A549 (cell line): ENCODE measurements around the gene MCOLN3. TPM values are rescaled to one million over a fixed set of nuclear protein-coding genes. Genes with fewer than 3 reads are reported as not detected.

Source experiments
- ATAC-seq, 2 experiments: fragments of 200-7000 bp in 1 of 2; fragments of >200 bp in 1 of 2; cut with Nextera tagmentation in 1 of 2; cut with Tn5 transposase in 1 of 2; 3 replicates each; pipeline versions ENCODE4 v1.8.0 to v1.9.1; 2018 to 2020; ENCODE audit warnings: mild to moderate bottlenecking in 1 of 2, moderate library complexity in 1 of 2
- CTCF ChIA-PET: fragments of 300-600 bp; sonication (Branson Sonifier 250); formaldehyde crosslinking; extraction: SDS; loops from one replicate; lab custom pipeline; 2021; ENCODE audit warnings: antibody characterized with exemption, inconsistent platforms; lab: Yijun Ruan, JAX
- POLR2A ChIA-PET: fragments of 350-600 bp; formaldehyde crosslinking; extraction: SDS; loops from one replicate; lab custom pipeline; 2021; ENCODE audit warnings: antibody characterized with exemption, inconsistent platforms; lab: Yijun Ruan, JAX
- DNase-seq, 2 experiments: peaks; one replicate each; pipeline versions ENCODE4 v3.0.0 to v3.0.0-alpha.2; 2011 to 2016; ENCODE audit warnings: low read depth in 1 of 2, low spot score in 1 of 2
- FAIRE-seq: peaks from 2 replicates; lab custom pipeline; 2011; peaks lifted over from hg19 to GRCh38; lab: Jason Lieb, UNC
- H3K27ac ChIP-seq, 2 experiments: fragments of >200 bp; sonication (Bioruptor Twin); formaldehyde crosslinking; 3 replicates each; pipeline ENCODE4 v1.5.1; 2016 to 2017
- H3K4me1 ChIP-seq: fragments of >200 bp; sonication (Bioruptor Twin); formaldehyde crosslinking; 3 replicates; pipeline ENCODE4 v1.6.1; 2016
- H3K4me2 ChIP-seq: fragments of >200 bp; sonication (Bioruptor Twin); formaldehyde crosslinking; 3 replicates; pipeline ENCODE4 v1.6.1; 2016
- H3K4me3 ChIP-seq: fragments of >200 bp; sonication (Bioruptor Twin); formaldehyde crosslinking; 3 replicates; pipeline ENCODE4 v1.5.1; 2016
- H3K9me3 ChIP-seq: fragments of >200 bp; sonication (Bioruptor Twin); formaldehyde crosslinking; 3 replicates; pipeline ENCODE4 v1.6.1; 2016
- CTCF ChIP-seq: fragments of >200 bp; sonication (Bioruptor Twin); formaldehyde crosslinking; IDR thresholded peaks from 3 replicates; pipeline ENCODE4 v1.5.1; 2016
- EP300 ChIP-seq, 2 experiments: fragments of >200 bp; sonication (Bioruptor Twin); formaldehyde crosslinking; IDR thresholded peaks; 2 replicates in 1 of 2; 3 replicates in 1 of 2; pipeline ENCODE4 v1.6.1; 2016 to 2017
- FOSL2 ChIP-seq, 2 experiments: fragments of 450-650 bp in 1 of 2; fragments of >200 bp in 1 of 2; sonication (Bioruptor Twin) in 1 of 2; formaldehyde crosslinking; IDR thresholded peaks; 2 replicates each; pipeline versions ENCODE4 v1.5.0 to v1.6.1; 2016 to 2020; ENCODE audit warnings: mild to moderate bottlenecking in 1 of 2, moderate library complexity in 1 of 2
- HOXB5 ChIP-seq: fragments of 250-450 bp; sonication (Bioruptor Pico); IDR thresholded peaks from 2 replicates; pipeline ENCODE4 v1.5.0; 2020; ENCODE audit warnings: mild to moderate bottlenecking, moderate library complexity
- JUN ChIP-seq, 2 experiments: fragments of >200 bp; sonication (Bioruptor Twin); formaldehyde crosslinking; IDR thresholded peaks; 2 replicates in 1 of 2; 3 replicates in 1 of 2; pipeline ENCODE4 v1.6.1; 2016 to 2017
- JUNB ChIP-seq: fragments of >200 bp; sonication (Bioruptor Twin); formaldehyde crosslinking; IDR thresholded peaks from 2 replicates; pipeline ENCODE4 v1.6.1; 2016
- KDM1A ChIP-seq: fragments of 200-600 bp; sonication (generic); IDR thresholded peaks from 2 replicates; pipeline ENCODE4 v1.6.1; 2016; ENCODE audit warnings: low read depth, mild to moderate bottlenecking
- KDM5A ChIP-seq: fragments of 200-600 bp; sonication (generic); IDR thresholded peaks from 2 replicates; pipeline ENCODE4 v1.6.1; 2016; ENCODE audit warnings: antibody characterized with exemption, mild to moderate bottlenecking
- MAX ChIP-seq: IDR thresholded peaks from 2 replicates; pipeline ENCODE4 v1.6.1; 2012
- MYC ChIP-seq: IDR thresholded peaks from 2 replicates; pipeline ENCODE4 v1.6.1; 2012; ENCODE audit warnings: mild to moderate bottlenecking, inconsistent platforms, low read length, improper control_type of control experiment, borderline replicate concordance
- NFE2L2 ChIP-seq: fragments of 150-350 bp; conservative IDR thresholded peaks from 2 replicates; pipeline ENCODE4 v1.6.1; 2014; ENCODE audit warnings: low read length
- NPAS2 ChIP-seq: fragments of 250-450 bp; sonication (Bioruptor Pico); IDR thresholded peaks from 2 replicates; pipeline ENCODE4 v1.8.0; 2022; ENCODE audit warnings: mild to moderate bottlenecking, moderate library complexity, borderline replicate concordance
- NR3C1 ChIP-seq: fragments of >200 bp; sonication (Bioruptor Twin); formaldehyde crosslinking; IDR thresholded peaks from 3 replicates; pipeline ENCODE4 v1.6.1; 2017
- POLR2A ChIP-seq: IDR thresholded peaks from 2 replicates; pipeline ENCODE4 v1.6.1; 2012; ENCODE audit warnings: mild to moderate bottlenecking, low read length
- RAD21 ChIP-seq, 2 experiments: fragments of >200 bp in 1 of 2; sonication (Bioruptor Twin) in 1 of 2; formaldehyde crosslinking in 1 of 2; IDR thresholded peaks in 1 of 2; conservative IDR thresholded peaks in 1 of 2; 2 replicates in 1 of 2; 3 replicates in 1 of 2; pipeline ENCODE4 v1.6.1; 2012 to 2018; ENCODE audit warnings: inconsistent platforms in 1 of 2
- RCOR1 ChIP-seq: fragments of 150-350 bp; IDR thresholded peaks from 2 replicates; pipeline ENCODE4 v1.6.1; 2014; ENCODE audit warnings: antibody characterized with exemption, low read length, low read depth
- RNF2 ChIP-seq: fragments of 200-600 bp; sonication (generic); IDR thresholded peaks from 2 replicates; pipeline ENCODE4 v1.6.1; 2016; ENCODE audit warnings: low read depth, mild to moderate bottlenecking, antibody characterized with exemption, moderate library complexity, borderline replicate concordance
- ZFP36 ChIP-seq: fragments of 450-650 bp; IDR thresholded peaks from 2 replicates; pipeline ENCODE4 v1.6.1; 2014; ENCODE audit warnings: borderline replicate concordance; ENCODE audit not compliant: partially characterized antibody
- ZSCAN20 ChIP-seq: fragments of 250-450 bp; sonication (Bioruptor Pico); IDR thresholded peaks from 2 replicates; pipeline ENCODE4 v1.8.0; 2022; ENCODE audit warnings: mild to moderate bottlenecking, moderate library complexity
- WGBS: methylation state at CpG from one replicate; pipeline ENCODE4 v1.1.6; 2017; ENCODE audit errors: missing lambda C conversion rate; 5-methylcytosine and 5-hydroxymethylcytosine counted together
- polyA plus RNA-seq, 4 experiments: library from polyadenylated mRNA; depleted of rRNA in 3 of 4; stranded (reverse); fragments of >200 nt; fragmentation: RNase III in 1 of 4; extraction: RNeasy Plus Mini Kit Qiagen cat#74134 plus additional on column Dnase treatment in 1 of 4; gene quantifications; 2 replicates in 3 of 4; 3 replicates in 1 of 4; pipeline ENCODE4 v1.2.3, GENCODE V29; 2011 to 2017
- TF ChIP-seq, protein P1 (sequence below): fragments of 200-600 bp; sonication (generic); IDR thresholded peaks from 2 replicates; pipeline ENCODE4 v1.6.1; 2016; ENCODE audit warnings: antibody characterized with exemption, mild to moderate bottlenecking, moderate library complexity
- TF ChIP-seq, protein P2 (sequence below): IDR thresholded peaks from 2 replicates; pipeline ENCODE4 v1.6.1; 2012; ENCODE audit warnings: low read depth, borderline replicate concordance

The MCOLN3 gene
- polyA plus RNA-seq, 2 of the 4 experiments (the other 2 are of a cell fraction), result 4.2 to 6.7 TPM

DNA sequence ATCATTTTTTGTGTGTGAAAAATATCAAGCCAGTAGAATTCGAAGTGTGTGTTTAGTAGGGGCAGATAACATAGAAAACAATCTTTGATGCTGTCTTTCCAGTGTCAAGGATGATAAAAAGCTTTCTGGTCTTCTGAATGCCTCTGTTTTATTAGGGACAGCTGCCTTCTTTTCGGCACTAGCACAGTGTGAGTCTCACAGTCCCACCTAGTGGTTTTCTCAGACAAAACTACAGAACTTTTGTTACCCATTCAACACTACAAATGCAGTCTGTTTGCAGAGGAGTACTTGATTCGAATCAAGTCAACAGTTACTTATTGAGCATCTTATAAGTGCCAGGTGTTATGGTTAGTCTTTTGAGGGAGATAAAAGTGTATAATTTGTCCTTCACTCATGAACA lies 30.6 kb upstream of the MCOLN3 start:
- no peak overlapping the region for H3K27ac ChIP-seq
- H3K4me3 ChIP-seq, result no peak overlapping the region
- no peaks in the 10 kb centered on the region for H3K9me3 ChIP-seq
- POLR2A ChIA-PET, result no interaction called here
- TF ChIP-seq HOXB5 (CRISPR knock-in tag) (no peak), RAD21 (conservative IDR thresholded peaks at IDR 0.05 in 1 of 2, IDR thresholded peaks at IDR 0.05 in 1 of 2) (peak in 1 of 2 experiments; percentile 27; a peak in 1 of 5 replicates)
- TF ChIP-seq, all 56 proteins: peak for 1
- Histone ChIP-seq H3K4me2 (no peak overlapping the region), H3K4me1 (no peaks in the 10 kb centered on the region)
- CTCF ChIA-PET, result interaction anchor here (0.6 to 1.0 kb wide), 2 partner anchors 134 to 138 kb away, joined by 3 read pairs; no protein-coding TSS in a partner anchor
- FAIRE-seq (no peak), ATAC-seq (peak; percentile 56 to 59; a peak in 2 of 6 replicates), DNase-seq (peak in 1 of 2 experiments; percentile 6)
- WGBS, result 2% methylated on average over 3 of the region's 3 CpGs

GRCh38 chr1:85074365-85074964 lies 26.2 kb upstream of the MCOLN3 start:
- ChIA-PET CTCF (interaction anchor here (1.3 kb wide), 1 partner anchor 130 kb away, joined by 4 read pairs; no protein-coding TSS in a partner anchor), POLR2A (no interaction called here)
- TF ChIP-seq KDM1A, result no peak
- no peak for TF ChIP-seq JUN (IDR thresholded peaks at IDR 0.05)
- TF ChIP-seq MYC, result no peak
- no peak for TF ChIP-seq ZSCAN20
- no peak for TF ChIP-seq NR3C1
- no peak for TF ChIP-seq POLR2A
- TF ChIP-seq ZFP36, result no peak
- no peak for TF ChIP-seq NPAS2 (CRISPR knock-in tag)
- TF ChIP-seq, protein P1, sequence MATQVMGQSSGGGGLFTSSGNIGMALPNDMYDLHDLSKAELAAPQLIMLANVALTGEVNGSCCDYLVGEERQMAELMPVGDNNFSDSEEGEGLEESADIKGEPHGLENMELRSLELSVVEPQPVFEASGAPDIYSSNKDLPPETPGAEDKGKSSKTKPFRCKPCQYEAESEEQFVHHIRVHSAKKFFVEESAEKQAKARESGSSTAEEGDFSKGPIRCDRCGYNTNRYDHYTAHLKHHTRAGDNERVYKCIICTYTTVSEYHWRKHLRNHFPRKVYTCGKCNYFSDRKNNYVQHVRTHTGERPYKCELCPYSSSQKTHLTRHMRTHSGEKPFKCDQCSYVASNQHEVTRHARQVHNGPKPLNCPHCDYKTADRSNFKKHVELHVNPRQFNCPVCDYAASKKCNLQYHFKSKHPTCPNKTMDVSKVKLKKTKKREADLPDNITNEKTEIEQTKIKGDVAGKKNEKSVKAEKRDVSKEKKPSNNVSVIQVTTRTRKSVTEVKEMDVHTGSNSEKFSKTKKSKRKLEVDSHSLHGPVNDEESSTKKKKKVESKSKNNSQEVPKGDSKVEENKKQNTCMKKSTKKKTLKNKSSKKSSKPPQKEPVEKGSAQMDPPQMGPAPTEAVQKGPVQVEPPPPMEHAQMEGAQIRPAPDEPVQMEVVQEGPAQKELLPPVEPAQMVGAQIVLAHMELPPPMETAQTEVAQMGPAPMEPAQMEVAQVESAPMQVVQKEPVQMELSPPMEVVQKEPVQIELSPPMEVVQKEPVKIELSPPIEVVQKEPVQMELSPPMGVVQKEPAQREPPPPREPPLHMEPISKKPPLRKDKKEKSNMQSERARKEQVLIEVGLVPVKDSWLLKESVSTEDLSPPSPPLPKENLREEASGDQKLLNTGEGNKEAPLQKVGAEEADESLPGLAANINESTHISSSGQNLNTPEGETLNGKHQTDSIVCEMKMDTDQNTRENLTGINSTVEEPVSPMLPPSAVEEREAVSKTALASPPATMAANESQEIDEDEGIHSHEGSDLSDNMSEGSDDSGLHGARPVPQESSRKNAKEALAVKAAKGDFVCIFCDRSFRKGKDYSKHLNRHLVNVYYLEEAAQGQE, result no peak
- no peak for TF ChIP-seq RCOR1
- no peak for TF ChIP-seq MAX
- TF ChIP-seq EP300 (IDR thresholded peaks at IDR 0.05), result no peak
- no peak for TF ChIP-seq FOSL2 (IDR thresholded peaks at IDR 0.05)
- no peak for TF ChIP-seq FOSL2 (CRISPR knock-in tag; IDR thresholded peaks at IDR 0.05)
- no peak for TF ChIP-seq HOXB5 (CRISPR knock-in tag)
- no peak for TF ChIP-seq NFE2L2
- TF ChIP-seq KDM5A, result no peak
- DNase-seq (no peak), ATAC-seq (no peak), FAIRE-seq (no peak)
- no peak overlapping the region for H3K4me3 ChIP-seq
- no peak overlapping the region for H3K4me2 ChIP-seq
- 56% methylated on average over 3 of the region's 3 CpGs for WGBS
- H3K9me3 ChIP-seq, result no peaks in the 10 kb centered on the region
- no peak overlapping the region for H3K27ac ChIP-seq
- H3K4me1 ChIP-seq, result no peaks in the 10 kb centered on the region

GRCh38 chr1:85070972-85071492 lies 22.7 kb upstream of the MCOLN3 start:
- Histone ChIP-seq H3K27ac (no peak overlapping the region), H3K4me3 (no peak overlapping the region), H3K9me3 (no peaks in the 10 kb centered on the region), H3K4me2 (no peak overlapping the region)
- no peak for ATAC-seq
- no peak for DNase-seq
- CTCF ChIA-PET, result no interaction called here
- no peak for FAIRE-seq
- 94% methylated on average over 3 of the region's 3 CpGs for WGBS
- TF ChIP-seq CTCF, result no peak
- no peak for TF ChIP-seq JUNB
- no peak for TF ChIP-seq ZSCAN20
- TF ChIP-seq KDM5A, result no peak
- TF ChIP-seq, protein P2, sequence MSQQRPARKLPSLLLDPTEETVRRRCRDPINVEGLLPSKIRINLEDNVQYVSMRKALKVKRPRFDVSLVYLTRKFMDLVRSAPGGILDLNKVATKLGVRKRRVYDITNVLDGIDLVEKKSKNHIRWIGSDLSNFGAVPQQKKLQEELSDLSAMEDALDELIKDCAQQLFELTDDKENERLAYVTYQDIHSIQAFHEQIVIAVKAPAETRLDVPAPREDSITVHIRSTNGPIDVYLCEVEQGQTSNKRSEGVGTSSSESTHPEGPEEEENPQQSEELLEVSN, result no peak
- TF ChIP-seq RNF2, result no peak
- TF ChIP-seq, all 56 proteins: peak for 0
- H3K4me1 ChIP-seq, result no peaks in the 10 kb centered on the region
- POLR2A ChIA-PET, result no interaction called here
